Epithelial cell of prostate (primary cell): ENCODE results near the gene PCDHGA12.
"Not testable (repeated sequence)": the region's sequence is repeated elsewhere in the genome, so short reads cannot be mapped to it uniquely, and the experiment has no call there.

Experiments
- DNase-seq: peaks from one replicate; pipeline ENCODE4 v3.0.0-alpha.2; 2011; ENCODE audit warnings: low read depth, low spot score
- H3K27ac ChIP-seq: fragments of 450-650 bp; 2 replicates; pipeline ENCODE4 v1.5.1; 2017; ENCODE audit warnings: mild to moderate bottlenecking

The PCDHGA12 gene

DNA sequence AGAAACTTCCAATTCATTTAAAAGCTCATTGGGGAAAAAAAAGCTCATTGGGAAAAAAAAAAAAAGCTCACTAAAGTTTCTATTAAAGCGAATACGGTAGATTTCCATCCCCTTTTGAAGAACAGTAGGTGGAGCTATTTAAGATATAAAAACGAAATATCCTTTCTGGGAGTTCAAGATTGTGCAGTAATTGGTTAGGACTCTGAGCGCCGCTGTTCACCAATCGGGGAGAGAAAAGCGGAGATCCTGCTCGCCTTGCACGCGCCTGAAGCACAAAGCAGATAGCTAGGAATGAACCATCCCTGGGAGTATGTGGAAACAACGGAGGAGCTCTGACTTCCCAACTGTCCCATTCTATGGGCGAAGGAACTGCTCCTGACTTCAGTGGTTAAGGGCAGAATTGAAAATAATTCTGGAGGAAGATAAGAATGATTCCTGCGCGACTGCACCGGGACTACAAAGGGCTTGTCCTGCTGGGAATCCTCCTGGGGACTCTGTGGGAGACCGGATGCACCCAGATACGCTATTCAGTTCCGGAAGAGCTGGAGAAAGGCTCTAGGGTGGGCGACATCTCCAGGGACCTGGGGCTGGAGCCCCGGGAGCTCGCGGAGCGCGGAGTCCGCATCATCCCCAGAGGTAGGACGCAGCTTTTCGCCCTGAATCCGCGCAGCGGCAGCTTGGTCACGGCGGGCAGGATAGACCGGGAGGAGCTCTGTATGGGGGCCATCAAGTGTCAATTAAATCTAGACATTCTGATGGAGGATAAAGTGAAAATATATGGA, at the start of gene PCDHGA12:
Gene PCDHGA12, plus strand, starts transcription at position 176 of the 782 bp plus-strand sequence. Its CDS starts 253 bp downstream, at position 429.
- DNase-seq, result peak; percentile 20
- H3K27ac ChIP-seq, result no peak within 1 kb of the TSS

DNA sequence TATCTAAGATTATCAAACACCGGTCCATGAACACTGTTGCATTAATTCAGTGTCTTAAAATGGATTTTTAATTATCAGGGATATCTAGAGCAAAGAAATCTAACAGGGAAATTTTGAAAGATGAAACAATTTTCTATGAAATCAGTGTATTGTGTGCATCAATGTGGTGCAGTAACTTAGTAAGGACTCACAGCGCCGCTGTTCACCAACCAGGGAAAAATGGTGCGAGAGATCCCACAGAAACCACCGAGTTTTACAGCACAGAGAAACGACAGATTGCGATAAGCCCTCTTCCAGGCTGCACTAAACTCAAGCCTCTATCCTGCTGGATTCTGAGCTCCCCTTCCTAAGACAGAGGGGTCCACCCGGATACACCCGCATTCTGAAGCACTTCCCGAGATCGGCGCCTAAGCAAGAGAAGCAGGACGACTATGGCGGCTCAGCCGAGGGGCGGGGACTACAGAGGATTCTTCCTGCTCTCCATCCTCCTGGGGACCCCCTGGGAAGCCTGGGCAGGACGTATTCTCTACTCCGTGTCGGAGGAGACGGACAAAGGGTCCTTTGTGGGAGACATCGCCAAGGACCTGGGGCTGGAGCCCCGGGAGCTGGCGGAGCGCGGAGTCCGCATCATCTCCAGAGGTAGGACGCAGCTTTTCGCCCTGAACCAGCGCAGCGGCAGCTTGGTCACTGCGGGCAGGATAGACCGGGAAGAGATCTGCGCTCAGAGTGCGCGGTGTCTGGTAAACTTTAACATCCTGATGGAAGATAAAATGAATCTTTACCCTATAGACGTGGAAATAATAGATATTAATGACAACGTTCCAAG, 47.6 kb upstream of the PCDHGA12 start, which contains the start of gene PCDHGA7:
Gene PCDHGA7, plus strand, starts transcription at position 274 of the 826 bp plus-strand sequence. Its CDS starts 158 bp downstream, at position 432.
- no peak within 1 kb of the TSS for H3K27ac ChIP-seq
- DNase-seq, result no peak

DNA sequence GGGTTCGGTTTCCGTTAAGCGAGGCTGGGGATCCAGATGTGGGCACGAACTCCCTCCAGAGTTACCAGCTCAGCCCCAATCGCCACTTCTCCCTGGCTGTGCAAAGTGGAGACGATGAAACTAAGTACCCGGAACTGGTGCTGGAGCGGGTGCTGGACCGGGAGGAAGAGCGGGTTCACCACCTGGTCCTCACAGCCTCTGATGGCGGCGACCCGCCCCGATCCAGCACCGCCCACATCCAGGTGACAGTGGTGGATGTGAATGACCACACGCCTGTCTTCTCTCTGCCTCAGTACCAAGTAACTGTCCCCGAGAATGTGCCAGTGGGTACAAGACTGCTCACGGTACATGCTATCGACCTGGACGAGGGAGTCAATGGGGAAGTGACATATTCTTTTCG, 47.0 kb upstream of the PCDHGA12 start:
- no peak overlapping the region for H3K27ac ChIP-seq
- no peak for DNase-seq

DNA sequence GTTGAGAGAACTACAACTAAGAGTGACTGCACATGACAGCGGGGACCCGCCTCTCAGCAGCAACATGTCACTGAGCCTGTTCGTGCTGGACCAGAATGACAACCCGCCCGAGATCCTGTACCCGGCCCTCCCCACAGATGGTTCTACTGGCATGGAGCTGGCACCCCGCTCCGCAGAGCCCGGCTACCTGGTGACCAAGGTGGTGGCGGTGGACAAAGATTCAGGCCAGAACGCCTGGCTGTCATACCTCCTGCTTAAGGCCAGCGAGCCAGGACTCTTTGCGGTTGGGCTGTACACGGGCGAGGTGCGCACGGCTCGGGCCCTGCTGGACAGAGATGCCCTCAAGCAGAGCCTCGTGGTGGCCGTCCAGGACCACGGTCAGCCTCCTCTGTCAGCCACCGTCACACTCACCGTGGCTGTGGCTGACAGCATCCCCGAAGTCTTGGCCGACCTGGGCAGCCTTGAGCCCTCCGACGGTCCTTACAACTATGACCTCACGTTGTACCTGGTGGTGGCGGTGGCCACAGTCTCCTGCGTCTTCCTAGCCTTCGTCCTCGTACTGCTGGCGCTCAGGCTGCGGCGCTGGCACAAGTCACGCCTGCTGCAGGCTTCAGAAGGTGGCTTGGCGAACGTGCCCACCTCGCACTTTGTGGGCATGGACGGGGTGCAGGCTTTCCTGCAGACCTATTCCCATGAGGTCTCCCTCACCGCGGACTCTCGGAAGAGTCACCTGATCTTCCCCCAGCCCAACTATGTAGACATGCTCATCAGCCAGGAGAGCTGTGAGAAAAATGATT, 45.6 kb upstream of the PCDHGA12 start:
- no peak for DNase-seq

DNA sequence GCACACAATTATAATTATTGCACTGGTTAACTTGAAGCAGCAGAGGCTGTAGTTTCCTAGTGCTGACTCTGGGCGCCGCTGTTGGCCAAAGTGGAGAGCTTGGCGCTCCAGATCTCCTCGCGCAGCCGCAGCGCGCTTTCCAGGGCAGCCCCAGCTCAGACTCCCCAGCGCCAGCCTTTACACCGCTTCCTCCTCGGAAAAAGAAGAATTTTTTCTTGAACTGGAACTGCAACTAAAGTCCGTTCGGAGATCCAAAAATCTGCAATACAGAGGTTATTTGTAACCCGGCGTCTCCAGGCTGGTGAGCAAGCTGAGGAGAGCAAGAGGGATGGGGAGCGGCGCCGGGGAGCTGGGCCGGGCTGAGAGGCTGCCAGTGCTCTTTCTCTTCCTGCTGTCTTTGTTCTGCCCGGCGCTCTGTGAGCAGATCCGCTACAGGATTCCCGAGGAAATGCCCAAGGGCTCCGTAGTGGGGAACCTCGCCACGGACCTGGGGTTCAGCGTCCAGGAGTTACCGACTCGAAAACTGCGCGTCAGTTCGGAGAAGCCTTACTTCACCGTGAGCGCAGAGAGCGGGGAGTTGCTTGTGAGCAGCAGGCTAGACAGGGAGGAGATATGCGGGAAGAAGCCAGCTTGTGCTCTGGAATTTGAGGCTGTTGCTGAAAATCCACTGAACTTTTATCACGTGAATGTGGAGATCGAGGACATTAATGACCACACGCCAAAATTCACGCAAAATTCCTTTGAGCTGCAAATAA, 42.6 kb upstream of the PCDHGA12 start, which contains the start of gene PCDHGB4:
Gene PCDHGB4, plus strand, starts transcription at position 142 of the 755 bp plus-strand sequence. Its CDS starts 187 bp downstream, at position 329.
- not testable (repeated sequence) for DNase-seq, H3K27ac ChIP-seq

More for the DNA sequence above, 45.6 kb upstream of the PCDHGA12 start:
- H3K27ac ChIP-seq, result no peak overlapping the region

DNA sequence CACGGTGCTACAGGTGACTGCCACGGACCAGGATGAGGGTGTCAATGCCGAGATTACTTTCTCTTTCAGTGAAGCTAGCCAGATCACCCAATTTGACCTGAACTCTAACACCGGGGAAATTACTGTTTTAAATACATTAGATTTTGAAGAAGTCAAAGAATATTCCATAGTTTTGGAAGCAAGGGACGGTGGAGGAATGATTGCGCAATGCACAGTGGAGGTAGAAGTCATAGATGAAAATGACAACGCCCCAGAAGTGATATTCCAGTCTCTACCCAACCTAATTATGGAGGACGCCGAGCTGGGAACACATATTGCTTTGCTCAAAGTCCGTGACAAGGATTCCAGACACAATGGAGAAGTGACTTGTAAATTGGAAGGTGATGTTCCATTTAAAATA, 41.6 kb upstream of the PCDHGA12 start:
- no peak for DNase-seq
- no peak overlapping the region for H3K27ac ChIP-seq

DNA sequence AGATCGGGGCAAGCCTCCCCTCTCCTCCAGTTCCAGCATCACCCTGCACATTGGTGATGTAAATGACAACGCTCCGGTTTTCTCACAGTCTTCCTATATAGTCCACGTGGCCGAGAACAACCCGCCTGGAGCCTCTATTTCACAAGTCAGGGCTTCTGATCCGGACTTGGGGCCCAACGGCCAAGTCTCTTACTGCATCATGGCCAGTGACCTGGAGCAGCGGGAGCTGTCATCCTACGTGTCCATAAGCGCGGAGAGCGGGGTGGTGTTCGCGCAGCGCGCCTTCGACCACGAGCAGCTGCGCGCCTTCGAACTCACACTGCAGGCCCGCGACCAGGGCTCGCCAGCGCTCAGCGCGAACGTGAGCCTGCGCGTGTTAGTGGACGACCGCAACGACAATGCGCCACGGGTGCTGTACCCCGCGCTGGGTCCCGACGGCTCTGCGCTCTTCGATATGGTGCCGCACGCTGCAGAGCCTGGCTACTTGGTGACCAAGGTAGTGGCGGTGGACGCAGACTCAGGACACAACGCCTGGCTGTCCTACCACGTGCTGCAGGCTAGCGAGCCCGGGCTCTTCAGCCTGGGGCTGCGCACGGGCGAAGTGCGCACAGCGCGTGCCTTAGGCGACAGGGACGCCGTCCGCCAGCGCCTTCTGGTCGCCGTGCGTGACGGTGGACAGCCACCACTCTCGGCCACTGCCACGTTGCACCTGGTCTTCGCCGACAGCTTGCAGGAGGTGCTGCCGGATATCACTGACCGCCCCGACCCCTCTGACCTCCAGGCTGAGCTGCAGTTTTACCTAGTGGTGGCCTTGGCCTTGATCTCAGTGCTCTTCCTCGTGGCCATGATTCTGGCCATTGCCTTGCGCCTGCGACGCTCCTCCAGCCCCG, 40.9 kb upstream of the PCDHGA12 start:
- DNase-seq, result no peak

DNA sequence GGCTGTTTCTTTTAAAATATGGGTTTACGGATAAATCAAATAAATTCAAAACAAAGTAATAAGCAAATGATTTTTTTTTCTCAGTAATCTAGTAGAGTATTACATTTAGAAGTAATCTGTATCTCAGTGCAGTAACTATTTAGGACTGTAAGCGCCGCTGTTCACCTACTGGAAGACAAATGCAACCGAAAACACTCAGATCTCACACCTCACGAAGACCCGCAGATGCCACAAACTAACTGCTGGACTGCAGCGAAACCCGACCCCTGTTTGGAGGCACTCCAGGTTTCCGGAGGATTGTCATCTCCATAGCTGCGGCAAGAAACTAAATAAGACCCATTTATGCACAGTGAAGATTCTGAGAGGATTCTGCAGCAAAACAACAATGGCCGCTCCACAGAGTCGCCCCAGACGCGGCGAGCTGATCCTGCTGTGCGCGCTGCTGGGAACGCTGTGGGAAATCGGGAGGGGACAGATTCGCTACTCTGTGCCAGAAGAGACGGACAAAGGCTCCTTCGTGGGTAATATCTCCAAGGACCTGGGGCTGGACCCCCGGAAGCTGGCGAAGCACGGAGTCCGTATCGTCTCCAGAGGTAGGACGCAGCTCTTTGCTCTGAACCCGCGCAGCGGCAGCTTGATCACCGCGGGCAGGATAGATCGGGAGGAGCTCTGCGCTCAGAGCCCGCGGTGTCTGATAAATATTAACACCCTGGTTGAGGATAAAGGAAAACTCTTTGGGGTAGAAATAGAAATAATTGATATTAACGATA, 37.7 kb upstream of the PCDHGA12 start, which contains the start of gene PCDHGA8:
Gene PCDHGA8, plus strand, starts transcription at position 205 of the 770 bp plus-strand sequence. Its CDS starts 181 bp downstream, at position 386.
- no peak for DNase-seq
- no peak within 1 kb of the TSS for H3K27ac ChIP-seq

More for the DNA sequence above, 40.9 kb upstream of the PCDHGA12 start:
- H3K27ac ChIP-seq, result no peak overlapping the region

DNA sequence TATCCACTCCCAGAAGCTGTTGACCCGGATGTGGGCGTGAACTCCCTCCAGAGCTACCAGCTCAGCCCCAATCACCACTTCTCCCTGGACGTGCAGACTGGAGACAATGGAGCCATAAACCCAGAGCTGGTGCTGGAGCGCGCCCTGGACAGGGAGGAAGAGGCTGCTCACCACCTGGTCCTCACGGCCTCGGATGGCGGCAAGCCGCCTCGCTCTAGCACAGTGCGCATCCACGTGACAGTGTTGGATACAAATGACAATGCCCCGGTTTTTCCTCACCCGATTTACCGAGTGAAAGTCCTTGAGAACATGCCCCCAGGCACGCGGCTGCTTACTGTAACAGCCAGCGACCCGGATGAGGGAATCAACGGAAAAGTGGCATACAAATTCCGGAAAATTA, 37.0 kb upstream of the PCDHGA12 start:
- no peak overlapping the region for H3K27ac ChIP-seq
- no peak for DNase-seq

DNA sequence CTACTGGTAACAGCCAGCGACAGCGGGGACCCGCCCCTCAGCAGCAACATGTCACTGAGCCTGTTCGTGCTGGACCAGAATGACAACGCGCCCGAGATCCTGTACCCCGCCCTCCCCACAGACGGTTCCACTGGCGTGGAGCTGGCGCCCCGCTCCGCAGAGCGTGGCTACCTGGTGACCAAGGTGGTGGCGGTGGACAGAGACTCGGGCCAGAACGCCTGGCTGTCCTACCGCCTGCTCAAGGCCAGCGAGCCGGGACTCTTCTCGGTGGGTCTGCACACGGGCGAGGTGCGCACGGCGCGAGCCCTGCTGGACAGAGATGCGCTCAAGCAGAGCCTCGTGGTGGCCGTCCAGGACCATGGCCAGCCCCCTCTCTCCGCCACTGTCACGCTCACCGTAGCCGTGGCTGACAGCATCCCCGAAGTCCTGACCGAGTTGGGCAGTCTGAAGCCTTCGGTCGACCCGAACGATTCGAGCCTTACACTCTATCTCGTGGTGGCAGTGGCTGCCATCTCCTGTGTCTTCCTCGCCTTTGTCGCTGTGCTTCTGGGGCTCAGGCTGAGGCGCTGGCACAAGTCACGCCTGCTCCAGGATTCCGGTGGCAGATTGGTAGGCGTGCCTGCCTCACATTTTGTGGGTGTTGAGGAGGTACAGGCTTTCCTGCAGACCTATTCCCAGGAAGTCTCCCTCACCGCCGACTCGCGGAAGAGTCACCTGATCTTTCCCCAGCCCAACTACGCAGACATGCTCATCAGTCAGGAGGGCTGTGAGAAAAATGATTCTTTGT, 35.7 kb upstream of the PCDHGA12 start:
- H3K27ac ChIP-seq, DNase-seq: not testable (repeated sequence)

DNA sequence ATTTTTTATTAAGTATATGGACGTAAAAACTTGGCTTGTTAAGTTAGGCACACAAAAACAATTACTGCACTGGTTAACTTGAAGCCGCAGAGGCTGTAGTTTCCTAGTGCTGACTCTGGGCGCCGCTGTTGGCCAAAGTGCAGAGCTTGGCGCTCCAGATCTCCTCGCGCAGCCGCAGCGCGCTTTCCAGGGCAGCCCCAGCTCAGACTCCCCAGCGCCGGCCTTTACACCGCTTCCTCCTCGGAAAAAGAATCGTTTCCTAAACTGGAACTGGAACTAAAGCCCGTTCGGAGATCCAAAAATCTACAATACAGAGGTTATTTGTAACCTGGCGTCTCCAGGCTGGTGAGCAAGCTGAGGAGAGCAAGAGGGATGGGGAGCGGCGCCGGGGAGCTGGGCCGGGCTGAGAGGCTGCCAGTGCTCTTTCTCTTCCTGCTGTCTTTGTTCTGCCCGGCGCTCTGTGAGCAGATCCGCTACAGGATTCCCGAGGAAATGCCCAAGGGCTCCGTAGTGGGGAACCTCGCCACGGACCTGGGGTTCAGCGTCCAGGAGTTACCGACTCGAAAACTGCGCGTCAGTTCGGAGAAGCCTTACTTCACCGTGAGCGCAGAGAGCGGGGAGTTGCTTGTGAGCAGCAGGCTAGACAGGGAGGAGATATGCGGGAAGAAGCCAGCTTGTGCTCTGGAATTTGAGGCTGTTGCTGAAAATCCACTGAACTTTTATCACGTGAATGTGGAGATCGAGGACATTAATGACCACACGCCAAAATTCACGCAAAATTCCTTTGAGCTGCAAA, 32.4 kb upstream of the PCDHGA12 start, which contains the start of gene PCDHGB5:
Gene PCDHGB5, plus strand, starts transcription at position 192 of the 796 bp plus-strand sequence. Its CDS starts 181 bp downstream, at position 373.
- DNase-seq, H3K27ac ChIP-seq: not testable (repeated sequence)

DNA sequence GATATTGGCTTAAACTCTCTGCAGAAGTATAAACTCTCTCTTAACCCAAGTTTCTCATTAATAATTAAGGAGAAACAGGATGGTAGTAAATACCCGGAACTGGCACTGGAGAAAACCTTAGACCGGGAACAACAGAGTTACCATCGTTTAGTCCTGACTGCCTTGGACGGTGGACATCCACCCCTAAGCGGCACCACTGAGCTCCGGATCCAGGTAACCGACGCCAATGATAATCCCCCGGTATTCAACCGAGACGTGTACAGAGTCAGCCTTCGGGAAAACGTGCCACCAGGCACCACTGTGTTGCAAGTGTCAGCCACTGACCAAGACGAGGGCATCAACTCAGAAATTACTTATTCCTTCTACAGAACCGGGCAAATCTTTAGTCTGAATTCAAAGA, 31.7 kb upstream of the PCDHGA12 start:
- no peak for DNase-seq
- H3K27ac ChIP-seq, result no peak overlapping the region

DNA sequence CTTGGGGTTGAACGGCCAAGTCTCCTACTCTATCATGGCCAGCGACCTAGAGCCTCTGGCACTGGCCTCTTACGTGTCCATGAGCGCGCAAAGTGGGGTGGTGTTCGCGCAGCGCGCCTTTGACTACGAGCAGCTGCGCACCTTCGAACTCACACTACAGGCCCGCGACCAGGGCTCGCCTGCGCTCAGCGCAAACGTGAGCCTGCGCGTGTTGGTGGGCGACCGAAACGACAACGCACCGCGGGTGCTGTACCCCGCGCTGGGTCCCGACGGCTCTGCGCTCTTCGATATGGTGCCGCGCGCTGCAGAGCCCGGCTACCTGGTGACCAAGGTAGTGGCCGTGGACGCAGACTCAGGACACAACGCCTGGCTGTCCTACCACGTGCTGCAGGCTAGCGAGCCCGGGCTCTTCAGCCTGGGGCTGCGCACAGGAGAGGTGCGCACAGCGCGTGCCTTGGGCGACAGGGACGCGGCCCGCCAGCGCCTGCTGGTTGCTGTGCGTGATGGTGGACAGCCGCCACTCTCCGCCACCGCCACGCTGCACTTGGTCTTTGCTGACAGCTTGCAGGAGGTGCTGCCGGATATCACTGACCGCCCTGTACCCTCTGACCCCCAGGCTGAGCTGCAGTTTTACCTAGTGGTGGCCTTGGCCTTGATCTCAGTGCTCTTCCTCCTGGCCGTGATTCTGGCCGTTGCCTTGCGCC, 30.6 kb upstream of the PCDHGA12 start:
- DNase-seq, result no peak
- H3K27ac ChIP-seq, result no peak overlapping the region

DNA sequence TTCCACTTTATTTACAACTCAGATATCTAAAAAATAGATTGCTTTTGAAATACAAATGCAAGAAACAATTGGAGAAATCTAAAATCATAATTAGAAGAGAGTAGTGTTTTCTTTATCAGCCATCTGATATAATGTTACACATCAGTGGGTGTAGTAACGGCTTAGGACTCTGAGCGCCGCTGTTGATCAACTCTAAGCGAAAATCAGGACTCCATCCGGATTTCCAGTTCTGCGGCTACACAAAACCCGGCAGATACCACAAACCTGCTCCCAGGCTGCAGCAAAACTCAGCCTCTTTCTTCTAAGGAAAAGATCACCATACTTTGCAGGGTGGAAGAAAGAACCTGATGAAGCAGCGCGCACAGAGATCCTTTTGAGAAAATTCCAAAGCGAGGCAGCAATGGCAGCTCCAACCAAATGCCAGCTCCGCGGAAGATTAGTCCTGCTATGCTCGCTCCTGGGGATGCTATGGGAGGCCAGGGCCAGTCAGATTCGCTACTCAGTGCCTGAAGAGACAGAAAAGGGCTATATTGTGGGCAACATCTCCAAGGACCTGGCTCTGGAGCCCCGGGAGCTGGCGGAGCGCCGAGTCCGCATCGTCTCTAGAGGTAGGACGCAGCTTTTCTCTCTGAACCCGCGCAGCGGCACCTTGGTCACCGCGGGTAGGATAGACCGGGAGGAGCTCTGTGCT, 27.6 kb upstream of the PCDHGA12 start, which contains the start of gene PCDHGA9:
Gene PCDHGA9, plus strand, starts transcription at position 226 of the 691 bp plus-strand sequence. Its CDS starts 175 bp downstream, at position 401.
- H3K27ac ChIP-seq, result no peak within 1 kb of the TSS
- DNase-seq, result no peak

DNA sequence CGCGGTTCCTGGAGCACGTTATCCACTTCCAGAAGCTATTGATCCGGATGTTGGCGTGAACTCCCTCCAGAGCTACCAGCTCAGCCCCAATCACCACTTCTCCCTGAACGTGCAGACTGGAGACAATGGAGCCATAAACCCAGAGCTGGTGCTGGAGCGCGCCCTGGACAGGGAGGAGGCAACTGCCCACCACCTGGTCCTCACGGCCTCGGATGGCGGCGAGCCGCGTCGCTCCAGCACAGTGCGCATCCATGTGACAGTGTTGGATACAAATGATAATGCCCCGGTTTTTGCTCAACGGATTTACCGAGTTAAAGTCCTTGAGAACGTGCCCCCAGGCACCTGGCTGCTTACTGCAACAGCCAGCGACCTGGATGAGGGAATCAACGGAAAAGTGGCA, 26.9 kb upstream of the PCDHGA12 start:
- no peak for DNase-seq
- H3K27ac ChIP-seq, result no peak overlapping the region
